Adrenal gland (tissue), 12 donors: ENCODE measurements around the gene WFS1. TPM values are rescaled to one million over a fixed set of nuclear protein-coding genes. Genes with fewer than 3 reads are reported as not detected.

ENCODE experiments used
- DNase-seq, 7 donors: peaks; one replicate each; pipeline ENCODE4 v3.0.0-alpha.2; 2019 to 2020
- H3K27ac ChIP-seq, 5 donors: fragments of 200-600 bp; sonication (generic) in 4 of 5; 1 replicate in 3 of 5; 2 replicates in 2 of 5; pipeline versions ENCODE4 v1.5.1 to v1.8.0; 2016 to 2020; ENCODE audit warnings: mild to moderate bottlenecking in 1 of 5
- H3K27me3 ChIP-seq: fragments of 200-600 bp; 2 replicates; pipeline ENCODE4 v1.8.0; 2021
- H3K36me3 ChIP-seq, 2 donors: fragments of 200-600 bp; replicated peaks in 1 of 2; 1 replicate in 1 of 2; 2 replicates in 1 of 2; pipeline versions ENCODE4 v1.5.1 to v1.8.0; 2018 to 2022
- H3K4me1 ChIP-seq, 2 donors: fragments of 200-600 bp; replicated peaks in 1 of 2; 1 replicate in 1 of 2; 2 replicates in 1 of 2; pipeline versions ENCODE4 v1.5.1 to v1.8.0; 2018 to 2021
- H3K4me3 ChIP-seq, 4 donors: fragments of 200-600 bp; sonication (generic) in 3 of 4; one replicate each; pipeline ENCODE4 v1.5.1; 2016 to 2018
- H3K9me3 ChIP-seq, 3 donors: fragments of 200-600 bp; sonication (generic) in 1 of 3; replicated peaks in 1 of 3; 1 replicate in 2 of 3; 2 replicates in 1 of 3; pipeline versions ENCODE4 v1.5.1 to v1.8.0; 2016 to 2021
- POLR2A ChIP-seq, 2 donors: fragments of 450-650 bp; IDR thresholded peaks; one replicate each; pipeline ENCODE4 v1.6.1; 2017; ENCODE audit warnings: antibody characterized with exemption in 2 of 2, mild to moderate bottlenecking in 2 of 2, moderate library complexity in 1 of 2
- WGBS, 4 donors: extraction: QIAGEN DNeasy Blood & Tissue Kit in 2 of 4; methylation state at CpG; one replicate each; pipeline versions ENCODE4 v1.1.5 to v1.1.7; 2013 to 2017; 5-methylcytosine and 5-hydroxymethylcytosine counted together
- intact Hi-C, 2 donors: fragments of 100-400 bp; cut with DNase I; formaldehyde crosslinking; loops; one replicate each; pipeline versions ENCODE4 v1.14.1 to v1.15.0; 2022 to 2023
- polyA plus RNA-seq, 3 donors: library from polyadenylated mRNA; stranded (reverse); fragments of 200-250 nt in 2 of 3; fragments of 350-450 nt in 1 of 3; fragmentation: Illumina TruSeq in 1 of 3; extraction: RNeasy Lipid Tissue Mini Kit (QIAGEN cat#74804) in 1 of 3; gene quantifications; one replicate each; pipeline ENCODE4 v1.2.3, GENCODE V29; 2013 to 2014
- total RNA-seq, 9 donors: library from RNA; depleted of rRNA in 4 of 9; stranded (reverse); fragments of >200 nt in 4 of 9; fragments of 120-200 nt in 1 of 9; fragmentation: NEBNext Ultra II Directional in 1 of 9; extraction: Animal tissue kit (Norgen Biotek cat#: 25700) in 1 of 9; gene quantifications; one replicate each; pipeline versions ENCODE4 v1.1.0 to v1.2.4, GENCODE V29; 2013 to 2023
- TF ChIP-seq, protein P1 (sequence below), 6 experiments: fragments of 450-650 bp in 4 of 6; fragments of 200-600 bp in 2 of 6; sonication (generic) in 1 of 6; IDR thresholded peaks; 1 replicate in 5 of 6; 2 replicates in 1 of 6; pipeline versions ENCODE4 v1.5.1 to v1.8.0; 2016 to 2021; ENCODE audit warnings: antibody characterized with exemption in 6 of 6, mild to moderate bottlenecking in 2 of 6, moderate library complexity in 1 of 6
- donor health status: healthy with polysubstance abuse.
- donor health status: Bipolar disorder and iron deficiency.
- donor health status: DM: yes; HTN: yes; CAD: no.
- donor health status: DM: no; HTN: no; CAD: no.
- donor health status: DM: no; HTN: no; CAD: no.
- donor health status: DM: yes; HTN: yes; CAD: no.

WFS1 gene
- total and polyA plus RNA-seq, 12 donors: 20.8 to 64.4 (median 33.1) TPM

GRCh38 chr4:6288871-6289270 is 19.2 kb downstream of the WFS1 start:
- 95 to 97% (median 96%) methylated on average over 15 of the region's 15 CpGs for WGBS, 4 donors
- no peaks in the 10 kb centered on the region for H3K27me3 ChIP-seq
- no peaks in the 10 kb centered on the region for H3K9me3 ChIP-seq
- intact Hi-C loops: no loop called here
- no peak overlapping the region for H3K27ac ChIP-seq
- peaks cover 0 to 53% of the 10 kb centered on the region in 2 donors for H3K36me3 ChIP-seq
- TF ChIP-seq POLR2A (IDR thresholded peaks at IDR 0.05): no peak
- TF ChIP-seq, protein P1, sequence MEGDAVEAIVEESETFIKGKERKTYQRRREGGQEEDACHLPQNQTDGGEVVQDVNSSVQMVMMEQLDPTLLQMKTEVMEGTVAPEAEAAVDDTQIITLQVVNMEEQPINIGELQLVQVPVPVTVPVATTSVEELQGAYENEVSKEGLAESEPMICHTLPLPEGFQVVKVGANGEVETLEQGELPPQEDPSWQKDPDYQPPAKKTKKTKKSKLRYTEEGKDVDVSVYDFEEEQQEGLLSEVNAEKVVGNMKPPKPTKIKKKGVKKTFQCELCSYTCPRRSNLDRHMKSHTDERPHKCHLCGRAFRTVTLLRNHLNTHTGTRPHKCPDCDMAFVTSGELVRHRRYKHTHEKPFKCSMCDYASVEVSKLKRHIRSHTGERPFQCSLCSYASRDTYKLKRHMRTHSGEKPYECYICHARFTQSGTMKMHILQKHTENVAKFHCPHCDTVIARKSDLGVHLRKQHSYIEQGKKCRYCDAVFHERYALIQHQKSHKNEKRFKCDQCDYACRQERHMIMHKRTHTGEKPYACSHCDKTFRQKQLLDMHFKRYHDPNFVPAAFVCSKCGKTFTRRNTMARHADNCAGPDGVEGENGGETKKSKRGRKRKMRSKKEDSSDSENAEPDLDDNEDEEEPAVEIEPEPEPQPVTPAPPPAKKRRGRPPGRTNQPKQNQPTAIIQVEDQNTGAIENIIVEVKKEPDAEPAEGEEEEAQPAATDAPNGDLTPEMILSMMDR (IDR thresholded peaks at IDR 0.05): no peak
- no peak overlapping the region for H3K4me3 ChIP-seq
- no peak for DNase-seq
- H3K4me1 ChIP-seq: no peaks in the 10 kb centered on the region

DNA sequence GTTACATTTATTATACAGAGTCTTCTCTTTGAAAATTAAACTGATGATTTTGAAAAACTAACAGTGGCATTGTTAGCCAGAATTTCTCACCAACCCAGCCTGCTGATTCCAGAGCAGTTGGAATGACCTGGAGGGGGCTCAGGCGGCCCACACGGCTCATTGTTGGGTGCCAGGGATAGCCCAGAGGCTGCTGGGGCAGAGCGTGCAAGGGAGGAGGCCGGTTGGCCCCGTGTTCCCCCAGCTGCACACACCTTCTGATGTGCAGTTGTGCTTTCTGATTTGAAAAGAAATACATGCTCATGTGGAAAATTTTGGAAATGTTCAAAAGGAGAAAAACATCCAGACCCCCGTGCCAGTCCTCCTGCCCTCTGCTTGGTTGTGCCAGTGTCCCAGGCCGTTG is 20.6 kb downstream of the WFS1 start:
- H3K4me3 ChIP-seq: no peak overlapping the region
- 91 to 96% (median 93%) methylated on average over 7 of the region's 7 CpGs for WGBS, 4 donors
- H3K27me3 ChIP-seq: no peaks in the 10 kb centered on the region
- H3K36me3 ChIP-seq: peaks cover 0 to 62% of the 10 kb centered on the region in 2 donors
- DNase-seq: no peak
- intact Hi-C loops: no loop called here
- H3K4me1 ChIP-seq: no peaks in the 10 kb centered on the region
- no peak overlapping the region for H3K27ac ChIP-seq
- TF ChIP-seq POLR2A (IDR thresholded peaks at IDR 0.05): no peak
- TF ChIP-seq, protein P1 (IDR thresholded peaks at IDR 0.05): no peak
- no peaks in the 10 kb centered on the region for H3K9me3 ChIP-seq

GRCh38 chr4:6290769-6291547 is 21.3 kb downstream of the WFS1 start:
- intact Hi-C loops: no loop called here
- Histone ChIP-seq H3K9me3 (no peaks in the 10 kb centered on the region), H3K27ac (no peak overlapping the region), H3K36me3 (peaks cover 0 to 65% of the 10 kb centered on the region in 2 donors), H3K4me3 (no peak overlapping the region), H3K4me1 (no peaks in the 10 kb centered on the region), H3K27me3 (no peaks in the 10 kb centered on the region)
- no peak for TF ChIP-seq POLR2A (IDR thresholded peaks at IDR 0.05)
- TF ChIP-seq, protein P1 (IDR thresholded peaks at IDR 0.05): no peak
- 89 to 96% (median 93%) methylated on average over 14 to 25 of the region's 25 CpGs for WGBS, 4 donors
- no peak for DNase-seq

DNA sequence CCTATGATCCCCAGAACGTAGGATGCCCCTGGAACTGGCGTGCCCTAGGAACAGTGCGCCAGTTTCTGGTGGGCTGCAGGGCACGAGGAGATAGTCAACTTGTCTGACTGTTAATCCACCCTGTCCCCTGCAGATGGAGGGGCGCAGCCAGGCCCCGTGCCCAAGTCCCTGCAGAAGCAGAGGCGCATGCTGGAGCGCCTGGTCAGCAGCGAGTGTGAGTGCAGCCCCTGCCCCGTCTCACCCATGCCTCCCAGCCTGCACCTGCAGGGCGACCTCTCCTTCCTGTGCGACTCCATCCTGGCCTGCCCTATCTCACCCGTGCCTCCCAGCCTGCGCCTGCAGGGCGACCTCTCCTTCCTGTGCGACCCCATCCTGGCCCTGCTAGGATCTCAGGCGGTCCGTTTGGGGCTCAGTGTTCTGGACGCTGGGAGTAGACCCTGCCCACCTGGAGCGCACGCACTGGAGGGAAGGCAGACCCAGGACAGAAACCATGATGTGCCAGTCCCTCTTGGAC is 22.2 kb downstream of the WFS1 start:
- H3K36me3 ChIP-seq: peaks cover 0 to 73% of the 10 kb centered on the region in 2 donors
- H3K27me3 ChIP-seq: no peaks in the 10 kb centered on the region
- intact Hi-C loops: no loop called here
- H3K27ac ChIP-seq: no peak overlapping the region
- H3K9me3 ChIP-seq: no peaks in the 10 kb centered on the region
- no peak for DNase-seq
- no peaks in the 10 kb centered on the region for H3K4me1 ChIP-seq
- no peak overlapping the region for H3K4me3 ChIP-seq
- WGBS, 4 donors: 85 to 93% (median 88%) methylated on average over 5 to 21 of the region's 21 CpGs
- TF ChIP-seq, protein P1 (IDR thresholded peaks at IDR 0.05): no peak
- no peak for TF ChIP-seq POLR2A (IDR thresholded peaks at IDR 0.05)
